Measurements from ENCODE around the gene DROSHA. TPM values are rescaled to one million over a fixed set of nuclear protein-coding genes. Genes with fewer than 3 reads are reported as not detected.

Gene DROSHA
- total and polyA plus RNA-seq, 2 of the 4 experiments (the other 2 are of a cell fraction), result 36.4 to 36.5 TPM

DNA sequence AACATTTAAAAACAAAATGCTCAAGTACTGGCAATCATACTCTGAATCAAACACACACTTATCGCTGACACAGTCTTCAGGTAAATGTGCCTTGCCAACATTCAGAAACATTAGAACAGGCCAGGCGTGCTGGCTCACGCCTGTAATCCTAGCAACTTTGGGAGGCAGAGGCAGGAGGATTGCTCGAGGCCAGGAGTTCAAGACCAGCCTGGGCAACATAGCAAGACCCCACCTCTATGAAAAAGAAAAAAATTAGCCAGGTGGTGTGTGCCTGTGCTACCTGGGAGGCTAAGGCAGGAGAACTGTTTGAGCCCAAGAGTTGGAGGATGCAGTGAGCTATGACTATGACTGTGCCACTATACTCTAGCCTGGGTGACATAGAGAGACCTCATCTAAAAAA lies 20.6 kb downstream of the DROSHA start:
- dilution Hi-C loops (cut with HindIII; ENCODE audit: low sequenced_read_pairs, unreplicated experiment) (no loop called here), in situ Hi-C loops (cut with MboI; ENCODE audit: low sequenced_read_pairs) (no loop called here), intact Hi-C loops (cut with micrococcal nuclease) (no loop called here)
- H3K23ac ChIP-seq (ENCODE audit: low read depth, low read length), result no peak overlapping the region
- H3K56ac ChIP-seq (ENCODE audit: extremely low read depth, insufficient read depth, low read length), result no peak overlapping the region
- H2AFZ ChIP-seq (replicated peaks; ENCODE audit: low read length, poor library complexity), result no peak overlapping the region
- no peak overlapping the region for H2BK120ac ChIP-seq (ENCODE audit: low read depth, low read length)
- H3K27ac ChIP-seq (ENCODE audit: insufficient read depth, low read length), result no peak overlapping the region
- peaks cover 6% of the 10 kb centered on the region; the same call in 1 of the 2 replicates for H3K9me1 ChIP-seq (ENCODE audit: insufficient read depth, low read length)
- peaks cover 47% of the 10 kb centered on the region for H3K36me3 ChIP-seq (ENCODE audit: control insufficient read depth, insufficient read depth, low read length)
- no peak overlapping the region for H4K91ac ChIP-seq (ENCODE audit: insufficient read depth, low read depth, low read length)
- no peaks in the 10 kb centered on the region for H3K4me1 ChIP-seq (ENCODE audit: control insufficient read depth, insufficient read depth, low read length)
- no peak overlapping the region for H3K9ac ChIP-seq (ENCODE audit: low read depth, low read length)
- no peak overlapping the region for H3K4me2 ChIP-seq (ENCODE audit: low read depth, low read length)
- no peak overlapping the region for H3K18ac ChIP-seq (ENCODE audit: low read depth, low read length)
- H2BK5ac ChIP-seq (ENCODE audit: low read depth, low read length, poor library complexity, severe bottlenecking), result no peak overlapping the region
- H3K79me1 ChIP-seq (ENCODE audit: low read depth in 1 of 2, low read length in 2 of 2), result peaks cover 4 to 21% of the 10 kb centered on the region in 2 experiments
- no peaks in the 10 kb centered on the region for H4K20me1 ChIP-seq (ENCODE audit: insufficient read depth, low read length)
- H4K8ac ChIP-seq (ENCODE audit: low read depth in 2 of 2, low read length in 2 of 2), result no peak overlapping the region
- no peak overlapping the region for H3K4ac ChIP-seq (ENCODE audit: low read depth, low read length)
- H3K27me3 ChIP-seq (ENCODE audit: control insufficient read depth, insufficient read depth, low read length), result no peaks in the 10 kb centered on the region
- no TSS peak for BruUV-seq (replicated peaks)
- DNase-seq (no peak), ATAC-seq (ENCODE audit: low read depth) (no peak)
- no peak overlapping the region for H2BK15ac ChIP-seq (ENCODE audit: low read depth, low read length)
- H4K5ac ChIP-seq (ENCODE audit: low read depth, low read length), result no peak overlapping the region
- ChIA-PET POLR2A (ENCODE audit: unreplicated experiment) (no interaction called here), CTCF (no interaction called here)
- H2AK5ac ChIP-seq (ENCODE audit: low read depth, low read length), result no peak overlapping the region
- no peak overlapping the region for H3K4me3 ChIP-seq (ENCODE audit: insufficient read depth, low read depth, low read length)
- H3K14ac ChIP-seq (replicated peaks; ENCODE audit: low read depth, low read length), result no peak overlapping the region
- WGBS, 2 experiments (ENCODE audit: extremely low coverage in 2 of 2, insufficient read length in 1 of 2), result 100% methylated on average over 1 of the region's 4 CpGs; no CpG with 5 or more reads in 1 of the 2 experiments
- TF ChIP-seq RAD21 (IDR thresholded peaks at IDR 0.05; ENCODE audit: low read length) (no peak), MAZ (IDR thresholded peaks at IDR 0.05; ENCODE audit: borderline replicate concordance, low read depth, low read length) (no peak), RFX5 (IDR thresholded peaks at IDR 0.05; ENCODE audit: low read depth, low read length) (no peak), CHD1 (IDR thresholded peaks at IDR 0.05; ENCODE audit: low read depth, low read length) (no peak), BHLHE40 (IDR thresholded peaks at IDR 0.05; ENCODE audit: low read depth, low read length) (no peak), RCOR1 (IDR thresholded peaks at IDR 0.05; ENCODE audit: insufficient replicate concordance, low read length) (no peak), CTCF (conservative IDR thresholded peaks at IDR 0.05; ENCODE audit: low read depth, low read length) (no peak), MXI1 (IDR thresholded peaks at IDR 0.05; ENCODE audit: borderline replicate concordance, low read depth, low read length) (no peak), FOS (IDR thresholded peaks at IDR 0.05; ENCODE audit: low read depth, low read length) (no peak), MAFK (IDR thresholded peaks at IDR 0.05; ENCODE audit: low read depth, low read length) (no peak), SMC3 (IDR thresholded peaks at IDR 0.05; ENCODE audit: low read depth, low read length) (no peak)
- TF ChIP-seq, protein P1, sequence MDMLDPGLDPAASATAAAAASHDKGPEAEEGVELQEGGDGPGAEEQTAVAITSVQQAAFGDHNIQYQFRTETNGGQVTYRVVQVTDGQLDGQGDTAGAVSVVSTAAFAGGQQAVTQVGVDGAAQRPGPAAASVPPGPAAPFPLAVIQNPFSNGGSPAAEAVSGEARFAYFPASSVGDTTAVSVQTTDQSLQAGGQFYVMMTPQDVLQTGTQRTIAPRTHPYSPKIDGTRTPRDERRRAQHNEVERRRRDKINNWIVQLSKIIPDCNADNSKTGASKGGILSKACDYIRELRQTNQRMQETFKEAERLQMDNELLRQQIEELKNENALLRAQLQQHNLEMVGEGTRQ (IDR thresholded peaks at IDR 0.05; ENCODE audit: low read depth, low read length), result no peak
- no peak overlapping the region for H2BK20ac ChIP-seq (ENCODE audit: low read depth, low read length)
- no peak overlapping the region for H2AK9ac ChIP-seq (replicated peaks; ENCODE audit: low read depth, low read length, poor library complexity)
- H3K9me3 ChIP-seq (ENCODE audit: control insufficient read depth, insufficient read depth, low read length), result no peaks in the 10 kb centered on the region
